GM11168 (cell line): Measurements from ENCODE around the gene RBBP4.
"Not testable (repeated sequence)": the region's sequence is repeated elsewhere in the genome, so short reads cannot be mapped to it uniquely, and the experiment has no call there.

Source experiments
- in situ Hi-C: fragments of 300-500 bp; cut with MboI; formaldehyde crosslinking; loops from one replicate; pipeline ENCODE4 v1.12.0; 2022; ENCODE audit warnings: low sequenced_read_pairs; ENCODE audit not compliant: unreplicated experiment

RBBP4 gene

GRCh38 chr1:32650752-32651460 is at the start of gene RBBP4:
TSS of gene RBBP4 (plus strand) at chr1:32651208. CDS start at chr1:32651307, 99 bp downstream.
- in situ Hi-C loops, result no loop called here

- in situ Hi-C loops, result no loop called here
Observed at GRCh38 chr1:32605711-32606424, 45.1 kb upstream of the RBBP4 start.

- in situ Hi-C loops, result no loop called here
Observed at GRCh38 chr1:32606565-32607371, 44.2 kb upstream of the RBBP4 start.

DNA sequence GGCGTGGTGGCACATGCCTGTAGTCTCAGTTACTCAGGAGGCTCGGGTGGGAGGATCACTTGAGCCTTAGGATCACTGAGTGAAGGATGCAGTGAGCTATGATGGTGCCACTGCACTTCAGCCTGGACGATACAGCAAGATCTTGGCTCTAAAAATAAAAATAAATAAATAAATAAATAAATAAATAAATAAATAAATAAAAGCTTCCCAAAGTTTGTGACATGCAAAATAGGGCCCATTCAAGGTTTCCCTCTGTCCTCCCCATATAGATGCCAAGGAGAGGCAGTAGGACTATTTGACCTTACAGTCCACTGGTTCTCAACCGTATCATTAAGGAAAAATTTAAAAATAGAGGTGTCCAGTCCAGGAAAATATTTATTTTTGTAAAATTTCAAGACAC is 41.8 kb upstream of the RBBP4 start:
- in situ Hi-C loops, result no loop called here

DNA sequence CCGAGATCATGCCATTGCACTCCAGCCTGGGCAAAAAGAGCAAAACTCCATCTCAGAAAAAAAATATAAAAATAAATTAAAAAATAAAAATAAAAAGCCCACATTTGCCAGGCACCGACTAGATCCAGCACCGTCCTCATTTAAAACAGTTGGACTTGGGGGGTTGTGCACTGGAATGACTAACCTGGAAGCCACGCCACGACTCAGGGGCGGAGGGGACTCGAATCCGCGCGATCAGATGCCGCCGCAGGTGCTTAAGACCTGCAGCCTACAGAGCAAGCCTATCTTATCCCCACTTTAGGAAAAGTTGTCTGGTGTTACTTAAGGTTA is 39.2 kb upstream of the RBBP4 start:
- in situ Hi-C loops, result no loop called here

GRCh38 chr1:32612189-32612881 is 38.7 kb upstream of the RBBP4 start:
- in situ Hi-C loops, result no loop called here

- in situ Hi-C loops, result no loop called here
Observed at GRCh38 chr1:32613472-32613871, 37.5 kb upstream of the RBBP4 start.

DNA sequence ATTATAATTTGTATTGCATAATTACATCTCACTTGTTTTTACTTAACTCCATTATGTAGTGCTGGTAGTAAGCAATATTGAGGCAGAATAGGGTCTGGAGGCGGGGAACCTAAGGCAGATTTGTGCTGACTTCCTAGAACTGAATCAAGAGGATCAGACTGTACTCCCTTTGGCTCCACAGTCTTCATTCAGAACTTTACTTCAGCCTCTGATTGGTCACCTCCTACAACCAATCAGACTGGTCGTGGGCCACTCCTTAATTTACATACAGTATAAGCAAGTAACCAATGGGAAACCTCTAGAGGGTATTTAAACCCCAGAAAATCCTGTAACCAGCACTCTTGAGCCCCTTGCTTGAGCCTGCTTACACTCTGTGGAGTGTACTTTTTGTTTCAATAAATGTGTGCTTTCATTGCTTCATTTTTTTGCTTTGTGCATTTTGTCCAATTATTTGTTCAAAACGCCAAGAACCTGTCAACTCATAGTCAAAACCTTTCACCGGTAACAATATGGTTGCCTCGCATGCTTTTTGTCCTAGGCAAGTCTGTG is 32.3 kb upstream of the RBBP4 start:
- in situ Hi-C loops, result no loop called here

GRCh38 chr1:32619701-32620485 is 31.1 kb upstream of the RBBP4 start:
- in situ Hi-C loops, result no loop called here

GRCh38 chr1:32622205-32622604 is 28.8 kb upstream of the RBBP4 start:
- in situ Hi-C loops, result no loop called here

DNA sequence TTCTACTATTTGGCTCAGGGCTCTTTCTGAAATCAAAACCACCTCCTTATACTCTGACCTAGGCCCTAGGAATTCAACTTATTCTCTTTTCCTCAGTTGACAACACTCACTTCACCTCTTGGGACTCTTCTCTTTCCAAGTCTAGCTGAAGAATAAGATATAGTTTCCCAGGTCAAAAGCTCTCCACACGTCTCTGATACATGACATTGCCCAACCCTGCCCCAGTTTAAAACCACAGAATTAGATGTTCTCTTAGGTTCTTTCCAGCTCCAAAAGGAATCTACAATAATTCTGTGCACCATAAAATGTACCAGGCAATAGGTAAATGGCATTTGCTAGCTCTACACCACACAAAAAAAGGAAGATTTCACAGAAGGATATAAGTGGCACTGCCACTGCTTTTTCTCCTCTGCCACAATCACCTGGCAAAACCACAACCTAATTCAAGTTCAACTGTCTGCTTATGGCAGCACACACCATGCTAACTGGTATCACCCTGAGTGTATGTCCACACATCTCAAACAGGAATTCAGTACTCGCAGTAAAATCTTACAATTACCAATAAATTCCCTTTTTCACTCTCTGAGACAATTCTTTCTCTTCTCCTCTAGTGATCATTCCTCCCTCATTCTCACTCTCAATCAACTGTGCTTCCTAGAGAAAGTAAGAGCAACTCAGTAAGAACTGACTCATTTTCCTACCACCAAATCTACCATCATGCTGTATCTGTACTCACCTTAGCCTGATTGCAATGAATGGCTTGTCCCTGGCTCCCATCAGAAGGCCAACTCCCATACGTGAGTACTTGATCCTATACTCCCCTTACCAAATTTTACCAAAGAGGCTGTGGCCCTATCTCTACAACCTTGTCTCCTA is 28.0 kb upstream of the RBBP4 start:
- in situ Hi-C loops, result no loop called here

DNA sequence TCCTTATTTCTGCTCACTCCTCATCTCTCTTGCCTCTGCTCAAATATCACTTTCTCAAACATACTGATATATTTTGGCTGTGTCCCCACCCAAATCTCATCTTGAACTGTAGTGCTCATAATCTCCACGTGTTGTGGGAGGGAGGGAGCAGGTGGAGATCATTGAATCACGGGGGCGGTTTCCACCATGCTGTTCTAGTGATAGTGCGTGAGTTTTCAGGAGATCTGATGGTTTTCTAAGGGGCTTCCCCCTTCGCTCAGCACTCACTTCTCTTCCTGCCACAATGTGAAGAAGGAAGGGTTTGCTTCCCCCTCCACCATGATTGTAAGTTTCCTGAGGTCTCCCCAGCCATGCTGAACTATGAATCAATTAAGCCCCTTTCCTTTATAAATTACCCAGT is 27.2 kb upstream of the RBBP4 start:
- in situ Hi-C loops, result no loop called here

- in situ Hi-C loops, result no loop called here
Observed at GRCh38 chr1:32626176-32626575, 24.8 kb upstream of the RBBP4 start.

GRCh38 chr1:32627596-32628162 is 23.3 kb upstream of the RBBP4 start:
- in situ Hi-C loops, result no loop called here

- in situ Hi-C loops, result not testable (repeated sequence)
Observed at GRCh38 chr1:32630173-32630572, 20.8 kb upstream of the RBBP4 start.

DNA sequence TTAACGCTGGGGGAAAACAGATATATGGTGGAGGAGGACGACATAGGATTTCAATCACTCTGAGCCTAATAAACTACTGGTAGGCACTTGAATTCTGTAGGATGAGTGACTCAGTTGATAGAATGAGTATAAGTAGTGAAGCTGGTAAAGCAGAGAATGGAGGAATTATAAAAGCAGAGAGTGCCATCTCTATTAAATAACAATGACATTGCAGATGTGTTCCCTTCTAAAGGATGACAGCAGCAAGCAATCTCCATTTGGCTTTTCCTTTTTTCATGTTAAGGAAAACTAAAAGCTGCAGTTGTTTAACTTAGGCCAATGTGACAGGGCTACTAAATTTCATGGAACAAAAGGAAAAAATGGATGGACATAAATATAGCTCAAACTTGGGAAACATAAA is 18.2 kb upstream of the RBBP4 start:
- in situ Hi-C loops, result no loop called here

DNA sequence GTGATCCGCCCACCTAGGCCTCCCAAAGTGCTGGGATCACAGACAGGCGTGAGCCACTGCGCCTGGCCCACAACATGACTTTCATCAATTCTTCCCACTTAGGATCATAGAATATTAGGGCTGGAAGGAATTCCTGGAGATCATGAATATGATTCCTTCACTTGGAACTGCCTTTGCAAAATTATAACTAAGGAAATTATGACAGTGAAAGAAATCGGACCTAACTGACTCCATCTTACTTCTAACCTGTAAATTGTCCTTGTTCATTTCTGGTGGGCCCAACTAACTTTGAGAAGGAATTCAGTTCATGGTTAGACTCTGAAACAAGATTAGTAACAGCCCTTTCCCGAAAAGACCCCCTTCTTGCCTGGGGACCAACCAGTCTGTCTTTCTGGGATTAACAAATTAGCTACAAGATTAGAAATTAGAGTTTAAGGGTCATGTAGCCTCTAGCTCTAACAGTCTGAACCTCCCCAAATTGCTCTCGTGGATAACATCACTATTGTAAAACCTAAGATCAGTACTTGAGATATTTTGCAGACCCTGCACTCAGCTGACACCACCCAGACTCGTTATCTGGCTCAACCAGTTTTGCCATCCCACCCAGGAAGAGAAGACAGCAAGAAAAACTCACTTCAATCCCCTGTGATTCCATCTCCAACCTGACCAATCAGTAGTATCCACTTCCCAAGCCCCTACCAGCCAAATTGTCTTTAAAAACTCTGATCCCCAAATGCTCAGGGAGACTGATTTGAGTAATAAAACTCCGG is 15.3 kb upstream of the RBBP4 start:
- in situ Hi-C loops, result no loop called here
